LoVo (cell line): ENCODE measurements around the gene VAV1.
"Not testable (repeated sequence)": the region's sequence is repeated elsewhere in the genome, so short reads cannot be mapped to it uniquely, and the experiment has no call there.

Experiments used
- DNase-seq: peaks from one replicate; pipeline ENCODE4 v3.0.0-alpha.2; 2016; ENCODE audit warnings: low spot score

VAV1 gene

DNA sequence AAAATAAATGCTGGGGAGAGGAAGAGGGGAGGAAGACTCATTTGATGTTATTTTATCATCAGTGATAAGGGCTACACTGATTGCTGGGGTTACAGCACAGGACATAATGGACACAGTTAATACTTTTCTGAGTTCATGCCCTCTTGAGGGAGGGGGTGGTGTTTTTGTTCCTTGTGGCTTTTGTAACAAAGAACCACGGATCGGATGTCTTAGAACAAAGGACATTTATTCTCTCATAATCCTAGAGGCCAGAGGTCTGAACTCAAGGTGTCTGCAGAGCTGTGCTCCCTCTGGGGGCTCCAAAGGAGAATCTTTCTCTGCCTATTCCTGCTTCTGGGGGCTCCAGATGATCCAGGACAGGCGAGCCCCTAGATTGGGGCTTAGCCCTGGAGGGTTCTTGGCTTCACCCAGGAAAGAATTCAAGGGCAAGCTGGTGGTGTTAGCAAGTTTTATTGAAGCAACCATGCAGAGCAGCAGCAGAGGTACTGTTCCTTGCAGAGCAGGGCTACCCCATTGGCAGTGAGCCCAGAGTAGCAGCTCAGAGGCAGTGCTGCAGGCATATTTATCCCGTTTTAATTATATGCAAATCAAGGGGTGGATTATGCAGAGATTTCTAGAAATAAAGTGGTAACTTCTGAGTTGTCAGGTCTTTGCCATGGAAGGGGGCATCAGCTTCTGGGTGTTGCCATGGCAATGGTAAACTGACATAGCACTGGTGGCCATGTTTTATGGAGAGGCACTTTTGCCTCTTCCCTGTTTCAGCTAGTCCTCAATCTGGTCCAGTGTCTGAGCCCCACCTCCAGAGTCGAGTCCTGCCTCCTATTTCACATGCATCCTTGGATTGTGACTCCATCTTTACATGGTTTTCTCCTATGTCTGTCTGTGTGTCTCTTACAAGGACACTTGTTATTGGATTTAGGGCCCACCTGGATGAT lies 18.0 kb downstream of the VAV1 start:
- DNase-seq, result no peak

- DNase-seq, result no peak
Observed at GRCh38 chr19:6791237-6791636, 18.7 kb downstream of the VAV1 start.

GRCh38 chr19:6793411-6793810 lies 20.9 kb downstream of the VAV1 start:
- DNase-seq, result no peak

DNA sequence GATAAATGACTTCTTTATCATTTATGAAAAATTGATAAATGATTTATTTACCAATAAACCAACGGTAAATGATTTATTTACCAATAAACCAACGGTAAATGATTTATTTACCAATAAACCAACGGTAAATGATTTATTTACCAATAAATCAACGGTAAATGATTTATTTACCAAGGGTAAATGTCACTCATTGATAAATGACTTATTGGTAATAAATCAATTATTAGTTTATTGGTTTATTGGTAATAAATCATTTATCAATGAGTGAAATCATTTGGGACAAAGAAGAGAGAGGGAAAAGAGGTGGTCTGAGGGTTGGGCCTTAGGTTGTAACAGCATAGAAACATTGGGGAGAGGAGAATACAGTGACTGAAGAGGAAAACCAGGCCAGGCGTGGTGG lies 21.5 kb downstream of the VAV1 start:
- DNase-seq, result no peak

DNA sequence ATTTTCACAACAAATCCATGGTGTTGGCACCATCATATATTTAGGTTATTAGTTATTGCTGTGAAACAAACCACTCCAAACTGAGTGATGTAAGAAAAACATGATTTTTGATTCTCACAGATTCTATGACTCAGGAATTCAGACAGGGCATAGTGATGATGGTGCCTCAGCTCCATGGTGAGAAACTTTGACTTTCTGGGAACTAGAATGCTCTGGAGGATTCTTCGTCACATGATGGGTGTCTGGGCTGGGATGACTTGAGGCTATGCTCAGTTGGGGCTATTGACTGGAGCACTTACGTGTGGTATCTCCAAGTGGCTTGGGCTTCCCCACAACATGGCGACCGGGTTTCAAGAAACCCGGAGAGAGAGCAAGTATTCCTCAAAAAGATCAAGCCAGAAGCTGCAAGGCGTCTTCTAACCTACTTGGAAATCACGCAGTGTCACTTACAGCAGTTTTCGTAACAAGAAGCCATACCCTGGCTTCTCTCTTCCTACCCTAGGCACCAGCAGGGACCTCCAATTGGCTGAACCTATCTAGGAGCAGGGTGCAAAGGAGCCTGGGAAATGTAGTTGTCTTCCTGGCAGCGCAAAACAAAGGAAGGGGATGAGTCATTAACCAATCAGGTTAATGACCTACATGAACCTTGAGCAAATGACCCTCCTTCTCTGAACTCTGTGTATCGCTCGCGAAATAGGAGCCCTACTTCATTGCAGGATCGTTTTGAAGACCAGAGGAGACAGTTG lies 22.4 kb downstream of the VAV1 start:
- DNase-seq, result no peak

DNA sequence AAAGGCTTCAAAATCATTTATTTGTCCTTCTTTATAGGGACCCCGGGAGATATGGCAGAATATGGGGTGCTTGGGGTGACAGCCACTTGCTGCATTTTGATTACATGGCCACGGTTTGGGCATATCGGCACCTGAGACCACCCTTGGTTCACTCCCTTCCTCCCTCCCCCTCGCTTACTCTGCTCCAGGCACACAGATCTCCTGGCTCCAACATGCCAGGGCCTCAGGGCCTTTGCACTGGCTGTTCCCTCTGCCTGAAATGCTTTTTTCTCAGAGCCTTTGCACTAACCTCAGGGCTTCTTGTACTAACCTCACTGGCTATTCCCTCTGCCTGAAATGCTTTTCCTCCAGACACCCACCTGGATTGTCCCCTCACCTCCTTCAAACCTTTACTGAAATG lies 23.8 kb downstream of the VAV1 start:
- no peak for DNase-seq

GRCh38 chr19:6797646-6798045 lies 25.1 kb downstream of the VAV1 start:
- no peak for DNase-seq

DNA sequence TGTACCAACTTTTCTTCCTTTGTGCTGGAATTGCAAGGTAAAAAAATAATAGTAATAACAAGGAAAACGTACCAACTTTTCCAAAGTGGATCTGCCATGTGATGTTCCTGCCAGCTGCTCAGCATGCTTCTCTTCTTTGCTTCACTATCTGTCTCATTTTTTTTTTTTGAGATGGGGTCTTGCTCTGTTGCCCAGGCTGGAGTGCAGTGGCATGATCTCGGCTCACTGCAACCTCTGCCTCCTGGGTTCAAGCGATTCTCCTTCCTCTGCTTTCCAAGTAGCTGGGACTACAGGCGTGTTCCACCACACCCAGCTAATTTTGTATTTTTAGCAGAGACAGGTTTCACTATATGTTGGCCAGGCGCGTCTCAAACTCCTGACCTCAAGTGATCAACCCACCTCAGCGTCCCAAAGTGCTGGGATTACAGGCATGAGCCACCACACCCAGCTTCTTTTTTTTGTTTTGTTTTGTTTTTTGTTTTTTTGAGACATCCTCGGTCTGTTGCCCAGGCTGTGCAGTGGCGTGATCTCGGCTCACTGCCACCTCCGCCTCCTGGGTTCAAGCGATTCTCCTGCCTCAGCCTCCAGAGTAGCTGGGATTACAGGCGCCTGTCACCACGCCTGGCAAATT lies 27.8 kb downstream of the VAV1 start:
- not testable (repeated sequence) for DNase-seq

GRCh38 chr19:6800991-6801484 lies 28.5 kb downstream of the VAV1 start:
- DNase-seq, result no peak

DNA sequence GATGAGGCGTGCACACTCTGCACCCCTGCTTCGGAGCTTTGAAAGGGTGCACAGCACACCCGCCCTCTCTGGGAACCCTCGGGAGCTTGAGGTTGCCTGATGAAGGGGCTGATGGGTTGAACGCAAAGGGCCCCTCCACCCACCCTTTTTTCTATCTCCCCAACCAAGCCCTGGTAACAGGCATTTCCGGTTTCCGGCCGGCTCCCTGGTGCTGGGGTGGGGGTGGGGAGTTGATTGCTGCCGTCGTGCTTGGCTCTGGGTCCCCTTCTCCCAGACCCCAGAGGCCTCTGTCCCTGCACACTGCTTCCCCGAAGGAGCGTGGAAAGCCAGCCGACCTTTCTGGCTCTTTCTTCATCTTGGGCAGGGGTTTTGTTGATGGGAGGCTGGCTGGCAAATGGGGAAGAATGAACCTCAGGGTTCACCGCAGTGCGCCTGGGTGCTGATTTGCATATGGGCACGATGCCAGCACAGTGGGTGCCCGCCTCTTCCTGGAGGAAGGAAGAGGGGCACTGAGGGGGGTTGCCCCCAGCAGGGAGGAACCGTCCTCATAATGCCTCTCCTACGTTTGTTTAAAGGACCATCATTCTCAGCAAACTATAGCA lies 29.1 kb downstream of the VAV1 start:
- DNase-seq, result no peak

DNA sequence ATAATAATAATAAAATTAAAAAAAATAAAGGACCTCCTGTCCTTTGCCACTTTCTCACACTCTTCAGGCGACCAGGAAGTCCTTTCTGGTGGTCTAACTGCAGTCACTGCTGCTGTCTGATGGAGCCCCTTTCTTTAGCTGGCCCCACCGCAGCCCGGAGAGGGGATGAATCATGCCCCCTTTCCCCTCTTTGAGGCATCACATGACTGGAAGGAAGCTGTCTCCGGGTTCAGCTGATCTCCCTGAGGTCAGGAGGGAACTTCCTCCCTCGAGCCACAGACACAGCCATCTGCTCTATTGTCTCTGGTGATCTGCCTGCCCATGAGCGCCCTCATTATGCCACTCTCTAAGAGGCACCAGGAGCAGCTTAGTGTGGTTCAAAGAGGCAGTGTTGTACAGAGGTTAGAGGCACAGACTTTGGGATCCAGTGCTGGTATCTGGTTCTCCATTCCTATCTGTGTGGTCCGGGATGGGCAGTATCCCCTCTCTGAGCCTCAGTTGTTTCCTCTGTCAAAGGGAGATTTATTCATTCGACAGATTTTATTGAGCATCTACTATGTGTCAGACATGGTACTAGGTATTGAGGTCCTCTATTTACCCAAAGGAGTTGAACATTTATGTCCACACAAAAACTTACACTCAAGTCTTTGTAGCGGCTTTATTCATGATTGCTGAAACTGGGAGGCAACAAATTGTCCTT lies 30.0 kb downstream of the VAV1 start:
- no peak for DNase-seq

GRCh38 chr19:6803036-6803404 lies 30.5 kb downstream of the VAV1 start:
- no peak for DNase-seq

- peak; percentile 24 for DNase-seq
Observed at GRCh38 chr19:6806488-6806887, 34.0 kb downstream of the VAV1 start.

DNA sequence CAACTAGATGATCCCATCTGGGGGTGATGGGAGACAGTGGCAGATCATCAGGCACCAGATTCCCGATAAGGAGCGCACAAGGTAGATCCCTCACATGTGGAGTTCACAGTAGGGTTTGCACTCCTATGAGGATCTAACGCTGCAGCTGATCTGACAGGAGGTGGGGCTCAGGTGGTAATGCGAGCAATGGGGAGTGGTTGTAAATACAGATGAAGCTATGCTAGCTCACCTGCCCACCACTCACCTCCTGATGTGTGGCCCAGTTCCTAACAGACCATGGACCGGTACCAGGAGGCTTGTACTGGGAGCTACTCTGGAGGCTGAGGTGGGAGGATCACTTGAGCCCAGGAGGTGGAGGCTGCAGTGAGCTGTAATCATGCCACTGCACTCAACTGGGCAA lies 34.8 kb downstream of the VAV1 start:
- DNase-seq, result no peak

GRCh38 chr19:6808494-6808893 lies 36.0 kb downstream of the VAV1 start:
- DNase-seq, result no peak

GRCh38 chr19:6809262-6809661 lies 36.8 kb downstream of the VAV1 start:
- no peak for DNase-seq

DNA sequence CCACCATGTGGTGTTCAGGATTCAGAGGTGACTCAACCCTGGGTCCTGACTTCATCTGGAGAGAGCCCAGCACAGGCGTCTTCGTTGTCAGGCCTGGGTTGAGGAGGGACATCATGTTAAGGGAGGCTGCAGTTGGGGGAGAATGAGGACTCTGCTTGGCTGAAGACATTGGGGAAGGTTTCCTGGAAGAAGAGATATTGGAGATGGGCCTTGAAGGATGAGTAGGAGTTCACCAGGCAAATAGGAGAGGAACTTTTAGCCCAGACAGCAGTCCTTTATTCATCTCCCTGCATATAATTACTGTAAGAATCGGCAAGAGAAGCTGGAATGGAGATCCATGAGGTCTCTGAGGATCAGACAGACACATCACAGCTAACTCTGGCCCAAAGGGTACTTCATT lies 38.9 kb downstream of the VAV1 start:
- DNase-seq, result no peak

GRCh38 chr19:6811906-6812305 lies 39.4 kb downstream of the VAV1 start:
- DNase-seq, result peak; percentile 26

- DNase-seq, result no peak
Observed at GRCh38 chr19:6812612-6813011, 40.1 kb downstream of the VAV1 start.

DNA sequence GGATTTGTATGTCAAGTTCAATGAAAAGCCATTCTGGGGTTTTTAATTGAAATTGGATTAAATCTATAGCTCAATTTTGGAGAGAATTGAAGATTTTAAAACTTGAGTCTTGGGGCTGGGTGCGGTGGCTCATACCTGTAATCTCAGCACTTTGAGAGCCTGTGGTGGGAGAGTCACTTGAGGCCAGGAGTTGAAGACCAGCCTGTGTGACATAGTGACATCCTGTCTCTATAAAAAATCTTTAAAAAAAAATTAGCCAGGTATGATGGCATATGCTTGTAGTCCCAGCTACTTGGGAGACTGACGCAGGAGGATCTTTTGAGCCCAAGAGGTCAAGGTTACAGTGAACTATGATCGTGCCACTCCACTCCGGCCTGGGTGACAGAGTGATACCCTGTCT lies 41.2 kb downstream of the VAV1 start:
- no peak for DNase-seq

GRCh38 chr19:6817179-6817578 lies 44.7 kb downstream of the VAV1 start:
- DNase-seq, result no peak

GRCh38 chr19:6818246-6818645 lies 45.7 kb downstream of the VAV1 start:
- no peak for DNase-seq
